T-helper 17 cell (primary cell): ENCODE data around the gene N4BP2L2. TPM values are rescaled to one million over a fixed set of nuclear protein-coding genes. Genes with fewer than 3 reads are reported as not detected.

Source experiments
- ATAC-seq: fragments of 150-1000 bp; cut with Tn5 transposase; 2 replicates; pipeline ENCODE4 v1.10.0; 2021; ENCODE audit warnings: mild to moderate bottlenecking, moderate library complexity
- DNase-seq, 3 donors: peaks; one replicate each; pipeline versions ENCODE4 v3.0.0 to v3.0.0-alpha.2; 2020 to 2021
- H3K9me3 ChIP-seq: one replicate; pipeline ENCODE4 v1.7.0; 2013; ENCODE audit warnings: low read length, mild to moderate bottlenecking; ENCODE audit not compliant: control insufficient read depth, poor library complexity, severe bottlenecking
- H3K27ac Mint-ChIP-seq: one replicate; pipeline ENCODE4 v1.8.0; 2022; ENCODE audit warnings: mild to moderate bottlenecking, moderate library complexity, mixed read lengths
- H3K27me3 Mint-ChIP-seq: one replicate; pipeline ENCODE4 v1.8.0; 2022; ENCODE audit warnings: mixed read lengths
- H3K36me3 Mint-ChIP-seq: one replicate; pipeline ENCODE4 v1.8.0; 2022; ENCODE audit warnings: low read depth, mixed read lengths
- H3K4me1 Mint-ChIP-seq: one replicate; pipeline ENCODE4 v1.8.0; 2022; ENCODE audit warnings: mild to moderate bottlenecking, mixed read lengths
- H3K4me3 Mint-ChIP-seq: one replicate; pipeline ENCODE4 v1.8.0; 2022; ENCODE audit warnings: mild to moderate bottlenecking, moderate library complexity, mixed read lengths
- total RNA-seq, 4 donors: library from RNA in 2 of 4; stranded (reverse) in 2 of 4; gene quantifications; one replicate each; pipeline ENCODE4 v1.2.3 and lab custom pipeline; 2022 to 2026

Gene N4BP2L2
- total RNA-seq, 2 donors from 2014 or later, result 185 to 205 TPM

DNA sequence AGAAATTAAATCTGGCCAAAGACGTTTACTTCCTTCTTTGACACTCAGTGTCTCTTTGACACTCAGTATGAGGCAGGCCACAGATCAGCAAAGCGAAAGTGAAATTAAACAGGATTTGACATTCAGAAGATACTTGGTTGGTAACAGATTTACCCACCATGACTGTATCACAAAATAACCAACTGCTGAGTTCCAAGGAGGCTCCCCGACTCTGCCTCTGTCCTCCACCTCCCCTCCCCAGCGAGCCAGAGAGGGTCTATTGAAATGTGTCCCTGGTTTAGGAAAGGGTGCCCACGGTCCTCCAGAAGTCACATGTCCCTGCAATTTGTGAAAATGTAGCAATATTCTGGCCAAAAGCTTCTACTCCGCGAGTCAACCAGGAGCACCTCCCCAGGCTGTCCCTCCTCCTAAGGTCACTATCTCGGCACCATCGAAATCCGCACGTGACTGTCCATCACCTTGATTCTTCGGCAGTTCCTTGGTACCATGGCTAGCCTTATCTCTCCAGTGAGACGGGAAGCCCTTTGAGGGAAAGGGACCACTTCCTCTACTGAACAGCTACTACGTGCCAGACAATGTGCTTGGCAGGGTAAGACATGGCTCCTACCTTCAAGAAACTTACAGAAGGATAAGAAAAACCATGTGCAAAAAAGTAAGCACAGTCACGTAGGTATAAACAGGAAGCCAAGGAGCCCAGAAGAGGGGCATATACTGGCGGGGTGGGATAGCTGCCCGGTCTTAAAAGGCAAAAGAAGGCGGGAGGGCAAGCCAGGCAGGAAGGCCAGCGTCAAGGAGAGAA, 112.2 kb downstream of the N4BP2L2 start:
- Mint-ChIP-seq H3K4me1 (peaks cover 42% of the 10 kb centered on the region), H3K4me3 (peak overlapping the region; percentile 99), H3K27me3 (no peaks in the 10 kb centered on the region), H3K27ac (peak overlapping the region; percentile 97), H3K36me3 (peaks cover 12% of the 10 kb centered on the region)
- ATAC-seq, result peak; percentile 58
- no peaks in the 10 kb centered on the region for H3K9me3 ChIP-seq
- DNase-seq, result peak in 1 of 3 donors; percentile 7

DNA sequence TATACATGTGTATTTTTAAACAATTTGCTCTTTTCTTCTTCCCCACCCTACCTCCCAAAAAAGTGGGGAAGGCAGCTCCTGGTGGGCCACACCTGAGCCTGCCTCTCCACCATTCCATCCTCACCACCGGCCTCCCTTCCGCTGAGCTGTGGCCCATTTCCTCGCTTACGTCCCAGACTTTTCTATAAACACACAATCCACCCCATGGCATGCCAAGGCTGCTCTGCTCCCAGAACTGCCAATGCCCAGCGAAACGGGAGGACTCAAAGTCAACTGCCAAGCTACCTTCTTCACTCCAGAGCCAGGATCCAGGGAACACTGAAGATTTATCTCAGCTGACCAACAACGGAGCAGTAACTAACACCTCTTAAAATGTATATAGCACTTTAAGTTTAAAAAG, 113.4 kb downstream of the N4BP2L2 start:
- Mint-ChIP-seq H3K4me1 (peaks cover 41% of the 10 kb centered on the region), H3K36me3 (peaks cover 12% of the 10 kb centered on the region), H3K27ac (peak overlapping the region; percentile 97), H3K4me3 (peak overlapping the region; percentile 74), H3K27me3 (no peaks in the 10 kb centered on the region)
- DNase-seq (no peak), ATAC-seq (no peak)
- no peaks in the 10 kb centered on the region for H3K9me3 ChIP-seq

DNA sequence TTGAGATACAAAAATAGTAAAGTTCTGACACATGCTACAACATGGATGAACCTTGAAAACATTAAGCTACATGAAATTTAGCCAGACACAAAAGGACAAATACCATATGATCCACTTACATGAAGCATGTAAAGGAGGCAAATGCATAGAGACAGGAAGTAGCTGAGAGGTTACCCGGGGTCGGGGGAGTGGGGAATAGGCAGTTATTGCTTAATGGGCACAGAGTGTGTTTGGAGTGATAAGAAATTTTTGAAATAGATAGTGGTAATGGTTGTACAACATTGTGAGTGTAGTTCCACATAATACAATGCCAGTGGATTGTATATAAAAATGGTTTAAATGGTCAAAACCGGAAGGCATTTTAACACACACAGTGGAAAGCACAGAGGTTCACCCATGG, 115.0 kb downstream of the N4BP2L2 start:
- no peaks in the 10 kb centered on the region for H3K9me3 ChIP-seq
- H3K4me1 Mint-ChIP-seq, result peaks cover 39% of the 10 kb centered on the region
- H3K27ac Mint-ChIP-seq, result peak overlapping the region; percentile 97
- no peak overlapping the region for H3K4me3 Mint-ChIP-seq
- DNase-seq, result no peak
- peaks cover 14% of the 10 kb centered on the region for H3K36me3 Mint-ChIP-seq
- ATAC-seq, result no peak
- H3K27me3 Mint-ChIP-seq, result no peaks in the 10 kb centered on the region

DNA sequence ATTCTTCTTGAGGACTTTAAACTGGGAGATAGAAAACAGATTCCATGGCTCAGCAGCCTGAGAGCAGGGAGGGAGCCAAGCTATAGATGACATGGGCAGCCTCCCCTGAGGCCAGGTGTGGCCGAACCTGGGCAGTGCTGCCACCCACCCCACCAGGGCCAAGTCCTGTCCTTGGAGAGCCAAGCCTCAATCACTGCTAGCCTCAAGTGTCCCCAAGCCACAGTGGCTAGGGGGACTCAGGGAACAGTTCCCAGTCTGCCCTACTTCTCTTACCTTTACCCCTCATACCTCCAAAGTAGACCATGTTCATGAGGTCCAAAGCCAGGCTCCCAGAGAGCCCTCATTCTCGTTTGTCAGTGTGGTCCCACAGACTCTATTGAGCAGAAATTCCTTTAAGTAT, 118.7 kb downstream of the N4BP2L2 start:
- Mint-ChIP-seq H3K4me3 (no peak overlapping the region), H3K36me3 (peaks cover 14% of the 10 kb centered on the region), H3K27me3 (no peaks in the 10 kb centered on the region), H3K27ac (peak overlapping the region; percentile 74), H3K4me1 (peaks cover 26% of the 10 kb centered on the region)
- H3K9me3 ChIP-seq, result no peaks in the 10 kb centered on the region
- DNase-seq, result no peak
- ATAC-seq, result no peak

DNA sequence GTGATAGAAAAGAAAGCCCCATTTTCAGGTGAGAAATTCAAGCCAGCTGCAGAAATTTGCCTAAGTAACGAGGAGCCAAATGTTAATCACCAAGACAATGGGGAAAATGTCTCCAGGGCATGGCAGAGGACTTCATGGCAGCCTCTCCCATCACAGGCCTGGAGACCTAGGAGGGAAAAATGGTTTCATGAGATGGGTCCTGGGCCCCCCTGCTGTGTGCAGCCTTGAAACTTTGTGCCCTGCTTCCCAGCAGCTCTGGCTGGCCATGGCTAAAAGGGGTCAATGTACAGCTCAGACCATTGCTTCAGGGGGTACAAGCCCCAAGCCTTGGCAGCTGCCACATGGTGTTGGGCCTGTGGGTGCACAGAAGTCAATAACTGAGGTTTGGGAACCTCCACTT, 120.6 kb downstream of the N4BP2L2 start:
- H3K36me3 Mint-ChIP-seq, result peaks cover 6% of the 10 kb centered on the region
- H3K4me1 Mint-ChIP-seq, result peaks cover 15% of the 10 kb centered on the region

DNA sequence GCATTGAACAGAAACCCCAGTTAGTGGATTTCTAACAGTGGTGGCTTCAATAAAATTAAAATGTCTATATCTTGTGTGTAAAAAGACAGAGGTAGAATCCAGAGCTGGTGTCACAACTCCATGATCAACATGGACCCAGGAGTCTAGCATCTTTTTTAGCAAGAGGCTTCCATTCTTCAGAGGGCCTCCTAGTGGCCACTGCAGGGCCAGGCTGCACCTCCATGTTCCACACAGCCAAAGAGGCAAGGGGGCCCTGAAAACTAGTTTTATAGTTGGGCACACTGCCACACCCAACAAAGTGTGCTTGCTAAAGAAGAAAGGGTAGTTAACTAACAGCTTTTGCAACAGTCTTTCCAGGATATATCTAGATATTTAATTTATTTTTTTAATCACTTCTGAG, 123.6 kb downstream of the N4BP2L2 start:
- H3K4me1 Mint-ChIP-seq, result peaks cover 18% of the 10 kb centered on the region
- H3K36me3 Mint-ChIP-seq, result peaks cover 7% of the 10 kb centered on the region
- ATAC-seq (peak; percentile 63), DNase-seq (no peak)
- no peaks in the 10 kb centered on the region for H3K27me3 Mint-ChIP-seq
- H3K27ac Mint-ChIP-seq, result no peak overlapping the region
- H3K9me3 ChIP-seq, result no peaks in the 10 kb centered on the region
- H3K4me3 Mint-ChIP-seq, result no peak overlapping the region

More for the DNA sequence above, 120.6 kb downstream of the N4BP2L2 start:
- ATAC-seq (no peak), DNase-seq (no peak)
- no peaks in the 10 kb centered on the region for H3K9me3 ChIP-seq
- Mint-ChIP-seq H3K4me3 (no peak overlapping the region), H3K27ac (no peak overlapping the region), H3K27me3 (no peaks in the 10 kb centered on the region)

DNA sequence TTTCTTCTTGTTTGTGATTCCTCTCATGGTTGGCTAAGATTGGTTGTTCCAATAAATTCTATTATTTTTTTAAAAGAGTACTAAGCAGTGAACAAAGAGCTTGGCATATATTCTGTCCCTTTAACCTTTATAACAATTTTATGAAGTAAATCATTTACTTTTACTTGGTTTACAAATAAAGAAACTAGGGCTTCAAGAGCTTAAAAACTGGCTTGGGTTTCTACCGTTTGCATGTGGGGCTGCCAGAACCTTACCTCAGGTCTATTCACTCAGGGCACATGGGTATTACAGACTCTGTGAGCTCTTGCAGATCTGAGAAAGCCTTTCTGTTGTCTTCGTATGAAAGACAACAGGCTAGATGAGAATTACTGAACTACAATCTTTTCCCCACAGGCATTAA, 124.0 kb downstream of the N4BP2L2 start:
- H3K4me3 Mint-ChIP-seq, result no peak overlapping the region
- peaks cover 9% of the 10 kb centered on the region for H3K36me3 Mint-ChIP-seq
- DNase-seq, result no peak
- no peaks in the 10 kb centered on the region for H3K27me3 Mint-ChIP-seq
- no peak for ATAC-seq
- H3K4me1 Mint-ChIP-seq, result peaks cover 21% of the 10 kb centered on the region
- no peaks in the 10 kb centered on the region for H3K9me3 ChIP-seq
- H3K27ac Mint-ChIP-seq, result peak overlapping the region; percentile 63

DNA sequence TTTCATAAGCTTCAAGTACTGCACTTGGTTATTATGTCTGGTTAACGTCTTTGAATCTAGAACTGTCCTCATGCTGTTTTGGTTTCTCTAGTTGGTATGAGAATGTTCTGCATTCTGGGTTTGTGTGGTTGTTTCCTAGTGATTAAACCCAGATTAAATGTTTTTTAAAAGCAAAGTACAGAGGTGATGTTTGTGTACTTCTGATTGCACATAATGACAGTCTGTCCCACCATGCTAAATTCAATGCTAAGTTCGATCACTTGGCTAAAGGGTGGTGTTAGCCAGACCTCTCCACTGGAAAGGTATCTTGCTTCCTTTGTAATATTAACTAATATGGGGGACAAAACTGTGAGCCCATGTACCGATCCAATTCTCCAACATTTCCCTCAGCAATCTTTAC, 125.3 kb downstream of the N4BP2L2 start:
- no peak for ATAC-seq
- H3K4me3 Mint-ChIP-seq, result no peak overlapping the region
- no peak for DNase-seq
- no peaks in the 10 kb centered on the region for H3K9me3 ChIP-seq
- H3K4me1 Mint-ChIP-seq, result peaks cover 25% of the 10 kb centered on the region
- H3K27me3 Mint-ChIP-seq, result no peaks in the 10 kb centered on the region
- H3K36me3 Mint-ChIP-seq, result peaks cover 7% of the 10 kb centered on the region
- peak overlapping the region; percentile 63 for H3K27ac Mint-ChIP-seq

DNA sequence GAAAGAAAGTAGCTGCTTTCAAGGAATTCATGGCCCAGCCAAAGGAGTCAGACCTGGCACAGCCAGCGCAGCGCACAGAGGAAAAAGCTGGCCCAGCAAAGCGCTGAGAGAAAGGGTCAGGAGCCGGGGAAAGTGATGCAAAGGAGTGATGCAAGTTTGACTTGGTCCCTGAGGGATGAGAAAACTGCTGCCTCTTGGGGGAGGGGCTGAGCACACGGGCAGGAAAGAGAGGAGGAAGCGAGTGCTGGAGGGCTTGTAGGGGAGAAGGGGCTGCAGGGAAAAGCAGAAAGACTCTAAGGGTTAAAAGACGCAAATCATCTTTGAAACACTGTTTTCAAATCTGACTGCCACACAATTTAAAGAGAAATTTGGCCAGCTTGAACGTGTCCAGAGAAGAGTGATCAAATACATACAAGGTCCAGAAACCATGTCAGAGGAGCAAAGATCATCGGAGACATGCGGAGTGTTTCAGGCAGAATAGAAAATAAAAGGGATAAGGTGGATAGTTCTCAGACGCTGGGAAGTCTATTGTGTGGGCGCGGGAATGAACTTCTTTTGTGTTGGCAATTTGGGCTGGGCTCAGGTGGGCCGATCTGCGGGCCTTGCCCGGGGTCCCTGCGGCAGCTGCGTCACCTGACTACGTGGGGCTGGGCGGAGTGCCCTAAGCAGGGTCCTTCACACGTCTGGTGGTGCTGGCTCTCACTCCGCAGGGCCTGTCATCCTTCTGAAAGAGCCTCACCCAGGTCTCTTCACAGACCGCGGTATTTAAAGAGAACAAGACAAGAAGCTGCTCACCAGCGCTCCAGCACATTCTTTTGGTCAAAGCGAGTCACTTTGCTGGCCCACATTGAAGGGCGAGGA, 128.8 kb downstream of the N4BP2L2 start:
- no peak for ATAC-seq
- Mint-ChIP-seq H3K4me3 (no peak overlapping the region), H3K27ac (peak overlapping the region; percentile 84), H3K4me1 (peaks cover 20% of the 10 kb centered on the region), H3K27me3 (no peaks in the 10 kb centered on the region), H3K36me3 (peaks cover 5% of the 10 kb centered on the region)
- no peaks in the 10 kb centered on the region for H3K9me3 ChIP-seq
- no peak for DNase-seq

DNA sequence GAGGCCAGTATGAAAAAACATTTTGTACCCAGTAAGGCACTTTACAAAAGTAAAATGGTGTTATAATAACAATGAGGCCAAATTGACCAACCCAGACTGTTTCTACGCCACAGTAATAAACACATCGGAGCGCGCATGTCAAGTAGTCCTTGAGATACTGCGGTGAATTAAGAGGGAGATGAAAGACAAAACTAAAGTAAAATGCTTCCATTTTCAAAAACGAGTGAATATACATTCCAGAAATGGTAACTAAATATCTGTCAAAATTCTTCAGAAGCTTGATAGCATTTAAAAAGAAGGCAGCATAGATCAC, 129.6 kb downstream of the N4BP2L2 start:
- peak overlapping the region; percentile 25 for H3K4me3 Mint-ChIP-seq

DNA sequence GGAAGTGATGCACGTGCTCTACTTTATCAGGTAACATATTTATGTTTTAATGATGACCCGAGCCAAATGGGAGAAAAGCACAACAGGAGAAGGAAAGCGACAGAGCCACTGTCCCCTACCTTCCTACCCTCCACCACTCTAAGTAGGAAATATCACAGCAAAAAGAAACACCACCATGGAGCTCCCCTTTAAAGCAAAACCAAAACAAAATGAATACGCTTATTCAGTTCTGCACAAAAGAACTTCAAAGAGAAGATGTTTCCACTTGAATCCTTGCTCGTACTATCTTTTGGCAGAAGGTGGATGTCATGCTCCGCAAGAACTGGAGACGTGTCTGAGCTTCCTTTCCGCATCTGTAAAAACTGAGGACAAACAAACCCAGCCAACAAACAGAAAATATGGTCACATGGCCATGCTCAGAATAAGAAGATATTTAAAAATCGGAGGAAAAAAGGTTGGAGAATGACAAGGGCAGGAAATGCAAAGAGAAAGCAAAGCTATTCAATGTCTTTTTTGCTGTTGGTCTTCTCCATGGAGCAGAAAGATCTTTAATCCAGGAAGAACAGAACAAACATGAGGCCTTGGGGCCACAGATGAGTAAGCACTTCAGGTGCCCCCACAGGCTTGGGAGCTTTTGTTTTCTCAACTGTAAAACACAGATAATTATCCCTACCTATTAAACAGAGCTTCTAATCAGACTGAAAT, 130.1 kb downstream of the N4BP2L2 start:
- DNase-seq (no peak), ATAC-seq (no peak)
- Mint-ChIP-seq H3K27ac (peak overlapping the region; percentile 84), H3K27me3 (no peaks in the 10 kb centered on the region), H3K36me3 (peaks cover 5% of the 10 kb centered on the region), H3K4me1 (peaks cover 20% of the 10 kb centered on the region), H3K4me3 (peak overlapping the region; percentile 84)
- no peaks in the 10 kb centered on the region for H3K9me3 ChIP-seq

More for the DNA sequence above, 129.6 kb downstream of the N4BP2L2 start:
- Mint-ChIP-seq H3K36me3 (peaks cover 5% of the 10 kb centered on the region), H3K27me3 (no peaks in the 10 kb centered on the region), H3K4me1 (peaks cover 20% of the 10 kb centered on the region), H3K27ac (peak overlapping the region; percentile 84)
- ATAC-seq (no peak), DNase-seq (no peak)
- no peaks in the 10 kb centered on the region for H3K9me3 ChIP-seq

DNA sequence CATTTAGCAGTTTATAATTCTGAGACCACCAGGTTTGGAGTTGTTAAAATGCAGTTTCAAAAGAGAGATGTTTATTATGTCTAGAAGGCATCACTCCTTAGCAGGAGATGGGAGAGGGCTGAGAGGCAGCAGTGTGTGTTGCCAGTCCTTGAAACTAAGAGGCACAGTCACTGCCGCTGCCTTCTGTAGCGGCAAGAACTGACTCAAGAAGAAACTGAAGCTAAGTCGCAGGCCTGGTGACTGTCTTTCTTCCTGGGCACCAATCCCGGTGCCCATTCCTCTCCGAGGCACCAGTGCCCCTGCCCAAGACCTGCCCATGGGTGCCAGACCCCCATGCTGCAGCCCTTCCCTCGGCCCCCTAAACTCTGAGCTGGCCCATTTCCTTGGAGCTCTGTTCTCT, 130.7 kb downstream of the N4BP2L2 start:
- Mint-ChIP-seq H3K27me3 (no peaks in the 10 kb centered on the region), H3K4me1 (peaks cover 20% of the 10 kb centered on the region), H3K36me3 (peaks cover 5% of the 10 kb centered on the region), H3K27ac (peak overlapping the region; percentile 84), H3K4me3 (peak overlapping the region; percentile 84)
- no peaks in the 10 kb centered on the region for H3K9me3 ChIP-seq
- no peak for ATAC-seq
- no peak for DNase-seq

DNA sequence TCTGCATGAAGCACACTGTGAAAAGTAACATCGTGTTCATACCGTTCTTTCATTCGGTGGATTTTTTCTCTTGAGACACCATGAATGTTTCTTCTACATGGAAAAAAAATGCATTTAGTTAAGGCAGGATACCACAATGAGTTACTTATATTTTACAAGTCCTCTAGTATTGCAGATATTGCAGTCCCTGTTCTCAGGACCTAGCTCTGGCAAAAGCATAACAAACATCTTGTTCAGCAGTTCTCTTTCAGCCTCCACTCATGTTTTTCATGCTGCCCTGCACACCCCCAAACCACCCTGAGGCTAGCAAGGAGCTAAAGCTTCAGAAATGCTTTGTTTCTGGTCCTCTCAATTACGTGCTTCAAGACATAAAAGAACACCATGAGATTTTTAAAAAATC, 135.5 kb downstream of the N4BP2L2 start:
- no peaks in the 10 kb centered on the region for H3K9me3 ChIP-seq
- ATAC-seq (no peak), DNase-seq (no peak)
- H3K4me1 Mint-ChIP-seq, result peaks cover 2% of the 10 kb centered on the region
- no peak overlapping the region for H3K4me3 Mint-ChIP-seq
- H3K27ac Mint-ChIP-seq, result no peak overlapping the region
- H3K36me3 Mint-ChIP-seq, result no peaks in the 10 kb centered on the region
- H3K27me3 Mint-ChIP-seq, result no peaks in the 10 kb centered on the region
